ENCODE data around the gene RAB31. TPM values are rescaled to one million over a fixed set of nuclear protein-coding genes. Genes with fewer than 3 reads are reported as not detected.
"Not testable (repeated sequence)": the region's sequence is repeated elsewhere in the genome, so short reads cannot be mapped to it uniquely, and the experiment has no call there.

Gene RAB31
- total RNA-seq, 1 experiment from 2014 or later, result 26.2 TPM

GRCh38 chr18:9884532-9885140 lies 176.5 kb downstream of the RAB31 start:
- DNase-seq (ENCODE audit: low read depth), result no peak

DNA sequence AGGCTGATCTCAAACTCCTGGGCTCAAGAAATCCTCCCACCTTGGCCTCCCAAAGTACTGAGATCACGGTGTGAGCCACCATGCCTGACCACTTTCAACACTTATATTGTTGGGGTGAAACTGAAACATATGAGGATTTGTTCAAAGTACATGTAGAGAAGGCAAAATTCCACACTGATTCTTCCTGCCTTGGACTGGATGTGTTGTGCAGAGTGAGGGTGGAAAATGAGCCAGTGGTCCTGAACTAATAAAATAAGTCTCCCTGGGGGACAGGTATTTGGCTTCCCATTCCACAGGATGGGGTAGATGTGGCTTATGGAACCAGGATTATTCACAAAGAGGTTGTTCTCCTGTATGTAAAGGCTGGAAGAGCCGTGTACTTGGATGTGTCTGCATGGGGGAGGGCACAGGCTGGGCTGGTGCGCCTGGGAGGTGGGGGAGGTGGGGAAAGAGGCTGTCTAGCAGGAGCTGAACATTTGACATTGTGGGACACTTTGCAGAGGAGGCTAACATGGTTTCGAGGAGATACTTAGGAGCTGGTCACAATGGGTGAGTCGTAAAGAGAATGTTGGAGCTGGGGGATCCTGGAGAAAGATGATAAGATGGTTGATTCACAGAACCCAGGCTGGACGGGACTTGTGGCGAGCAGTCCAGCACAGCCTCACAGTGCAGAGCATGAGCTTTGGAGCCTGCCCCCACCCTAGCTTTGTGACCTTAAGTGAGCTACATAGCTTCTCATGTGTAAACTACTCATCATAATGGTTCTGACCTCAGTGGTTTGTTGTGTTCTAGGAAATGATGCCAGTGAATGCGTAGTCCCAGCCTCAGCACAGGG lies 177.3 kb downstream of the RAB31 start, which contains the start of gene TXNDC2:
Gene TXNDC2 (plus strand): TSS at position 804 of the 835 bp plus-strand sequence. CDS start 708 bp downstream, outside the sequence.
- DNase-seq (ENCODE audit: low read depth), result no peak

GRCh38 chr18:9886005-9886348 lies 177.9 kb downstream of the RAB31 start:
- DNase-seq (ENCODE audit: low read depth), result no peak

DNA sequence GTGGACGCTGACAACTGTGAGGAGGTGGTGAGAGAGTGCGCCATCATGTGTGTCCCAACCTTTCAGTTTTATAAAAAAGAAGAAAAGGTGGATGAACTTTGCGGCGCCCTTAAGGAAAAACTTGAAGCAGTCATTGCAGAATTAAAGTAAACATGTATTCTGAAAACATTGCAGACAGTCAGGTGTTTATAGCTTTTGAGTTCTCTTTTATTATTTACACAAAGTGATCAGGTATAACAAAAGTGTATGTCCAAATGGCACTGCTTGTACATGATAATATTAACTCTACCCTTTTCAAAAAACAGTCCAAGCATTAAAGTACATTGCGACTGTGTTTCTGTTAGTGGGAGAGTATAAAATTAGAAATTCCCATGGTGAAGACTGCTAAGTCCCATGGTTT lies 179.9 kb downstream of the RAB31 start:
- no peak for DNase-seq (ENCODE audit: low read depth)

DNA sequence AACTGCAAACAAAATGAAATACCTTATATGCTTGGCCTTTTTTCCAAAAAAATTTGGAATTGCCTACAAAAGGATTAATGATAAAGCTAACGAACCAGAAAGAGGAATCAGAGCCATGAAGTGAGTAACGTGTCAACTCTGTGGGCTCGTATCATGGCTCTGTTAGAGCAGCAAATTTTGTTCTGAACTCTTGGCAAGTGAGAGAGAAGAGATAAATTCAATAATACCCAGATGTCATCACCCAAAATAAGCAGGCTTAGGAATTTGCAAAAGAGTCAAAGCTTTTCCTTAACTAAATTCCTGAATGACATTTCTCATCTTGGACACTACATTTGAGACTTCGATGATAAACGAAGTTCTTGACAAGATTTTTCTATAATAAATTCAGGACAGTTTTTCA lies 182.1 kb downstream of the RAB31 start:
- DNase-seq (ENCODE audit: low read depth), result no peak

GRCh38 chr18:9890957-9891356 lies 182.9 kb downstream of the RAB31 start:
- DNase-seq (ENCODE audit: low read depth), result no peak

DNA sequence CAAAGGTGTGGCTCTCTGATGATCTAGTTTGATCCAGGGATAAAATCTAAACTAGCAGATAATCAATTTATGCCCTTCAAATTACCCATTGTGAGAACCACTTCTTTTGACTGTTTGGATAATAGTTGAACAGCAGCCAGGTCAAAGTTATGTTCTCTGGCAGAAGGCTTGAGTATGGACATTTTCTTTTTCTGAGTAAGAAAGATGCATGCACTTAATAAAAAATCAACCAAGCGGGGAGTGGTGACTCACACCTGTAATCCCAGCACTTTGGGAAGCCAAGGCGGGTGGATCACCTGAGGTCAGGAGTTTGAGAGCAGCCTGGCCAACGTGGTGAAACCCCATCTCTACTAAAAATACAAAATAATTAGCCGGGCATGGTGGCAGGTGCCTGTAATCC lies 183.4 kb downstream of the RAB31 start:
- not testable (repeated sequence) for DNase-seq (ENCODE audit: low read depth)

DNA sequence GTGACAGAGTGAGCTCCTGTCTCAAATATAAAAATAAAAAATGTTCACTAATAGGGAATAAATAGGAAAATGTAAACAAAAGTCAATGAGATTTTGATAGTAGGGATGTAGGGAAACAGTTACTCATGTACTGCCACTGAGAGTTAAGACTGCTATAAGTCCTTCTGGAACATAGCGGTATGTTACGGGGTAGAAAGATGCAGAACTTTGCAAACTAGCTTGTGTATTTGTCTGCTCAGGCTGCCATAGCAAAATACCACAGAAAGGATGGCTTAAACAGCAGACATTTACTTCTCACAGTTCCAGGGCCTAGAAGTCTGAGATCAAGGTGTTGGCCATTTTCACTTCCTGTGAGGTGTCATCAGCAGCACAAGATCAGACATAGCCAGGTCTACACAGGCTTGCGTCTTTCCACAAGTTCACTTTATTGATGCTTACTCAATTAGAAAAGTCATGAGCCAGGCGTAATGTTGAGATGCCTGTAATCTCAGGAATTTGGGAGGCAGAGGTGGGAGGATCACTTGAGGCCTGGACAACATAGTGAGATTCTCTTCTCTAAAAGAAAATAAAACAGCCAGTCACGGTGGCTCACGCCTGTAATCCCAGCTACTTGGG lies 186.5 kb downstream of the RAB31 start:
- DNase-seq (ENCODE audit: low read depth), result no peak

DNA sequence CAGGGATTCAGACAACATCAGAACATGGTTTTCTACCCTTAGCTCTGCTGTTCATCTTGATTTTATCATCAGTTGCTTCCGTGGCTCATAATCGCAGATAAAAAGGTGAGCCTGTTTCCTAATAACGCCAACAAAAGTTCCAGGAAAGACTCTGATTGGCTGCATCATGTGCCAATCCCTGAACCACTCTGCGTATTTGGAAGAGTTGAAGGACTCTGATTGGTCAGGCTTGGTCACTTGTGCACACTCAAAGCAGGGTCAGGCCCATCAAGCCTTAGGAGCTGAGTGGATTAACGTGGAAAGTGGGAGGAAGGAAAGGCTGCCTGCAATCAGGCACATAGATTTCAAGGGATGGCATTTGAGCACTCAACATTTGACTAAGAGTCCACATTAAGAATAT lies 189.0 kb downstream of the RAB31 start:
- no peak for DNase-seq (ENCODE audit: low read depth)

GRCh38 chr18:9897787-9898291 lies 189.7 kb downstream of the RAB31 start:
- DNase-seq (ENCODE audit: low read depth), result not testable (repeated sequence)

DNA sequence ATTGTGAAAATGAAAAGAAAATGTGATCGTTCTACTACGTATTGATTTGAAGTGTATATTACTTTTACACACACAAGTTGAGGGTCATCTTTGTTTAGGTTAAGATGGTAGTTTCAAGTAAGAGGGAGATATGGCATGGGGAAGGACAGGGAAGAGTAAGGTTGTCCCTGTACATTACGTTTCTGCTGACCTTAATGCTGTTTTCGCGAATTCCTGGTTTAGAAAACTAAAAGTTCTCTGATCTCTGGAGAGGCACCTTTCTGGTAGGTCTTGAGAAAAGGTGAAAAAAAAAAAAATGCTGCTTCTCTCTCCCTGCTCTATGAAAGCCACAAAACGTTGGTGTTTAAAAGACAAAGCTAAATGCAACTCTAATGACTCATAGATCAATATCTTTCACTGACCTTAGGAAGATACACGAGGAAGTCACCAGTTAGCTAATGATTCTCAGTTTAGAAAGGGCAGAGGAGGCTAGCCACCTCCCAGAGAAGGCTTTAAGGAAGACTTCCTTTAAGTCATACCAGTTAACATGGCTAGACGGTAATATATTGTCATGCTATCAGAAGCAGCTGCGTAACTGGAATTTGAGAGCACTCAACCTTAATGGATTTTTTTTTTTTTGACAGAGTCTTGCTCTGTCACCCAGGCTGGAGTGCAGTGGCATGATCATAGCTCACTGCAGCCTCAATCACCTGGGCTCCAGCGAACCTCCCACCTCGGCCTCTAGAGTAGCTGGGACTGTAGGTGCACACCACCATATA lies 190.9 kb downstream of the RAB31 start:
- DNase-seq (ENCODE audit: low read depth), result no peak

GRCh38 chr18:9899550-9899930 lies 191.4 kb downstream of the RAB31 start:
- DNase-seq (ENCODE audit: low read depth), result not testable (repeated sequence)

DNA sequence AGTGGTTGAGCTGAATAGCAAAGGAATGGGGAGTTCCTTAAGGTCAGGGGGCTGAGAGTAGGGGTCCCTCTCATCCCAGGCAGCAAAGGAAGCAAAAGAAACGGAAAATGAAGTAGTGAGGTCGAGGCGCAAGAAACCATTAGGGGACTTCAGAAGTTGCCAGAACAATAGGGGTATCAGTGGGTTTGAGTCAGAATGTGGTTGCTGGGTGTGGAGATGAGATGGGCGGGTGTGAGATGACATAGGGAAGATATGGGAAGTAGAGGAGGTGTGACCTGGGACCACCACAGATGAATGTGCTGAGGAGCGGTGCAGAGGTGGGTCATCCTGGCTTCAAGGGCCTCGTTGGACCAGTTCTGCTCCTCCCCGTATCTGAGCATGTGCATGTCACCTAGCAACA lies 192.6 kb downstream of the RAB31 start:
- no peak for DNase-seq (ENCODE audit: low read depth)

DNA sequence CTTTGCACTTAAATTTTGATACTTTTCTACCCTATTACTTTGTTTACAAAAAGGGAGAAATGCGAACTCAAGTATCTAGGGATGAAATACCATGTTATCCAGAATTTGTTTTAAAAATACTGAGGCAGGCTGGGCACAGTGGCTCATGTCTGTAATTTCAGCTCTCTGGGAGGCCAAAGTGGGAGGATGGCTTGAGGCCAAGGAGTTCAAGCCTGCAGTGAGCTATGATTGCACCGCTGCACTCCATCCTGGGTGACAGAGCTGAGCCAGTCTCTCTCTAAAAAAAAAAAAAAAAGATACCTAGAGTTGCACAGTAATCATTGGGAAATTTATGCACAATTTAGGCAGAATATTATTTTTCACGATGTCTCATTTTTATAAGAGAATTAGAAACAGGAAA lies 193.3 kb downstream of the RAB31 start:
- DNase-seq (ENCODE audit: low read depth), result no peak

DNA sequence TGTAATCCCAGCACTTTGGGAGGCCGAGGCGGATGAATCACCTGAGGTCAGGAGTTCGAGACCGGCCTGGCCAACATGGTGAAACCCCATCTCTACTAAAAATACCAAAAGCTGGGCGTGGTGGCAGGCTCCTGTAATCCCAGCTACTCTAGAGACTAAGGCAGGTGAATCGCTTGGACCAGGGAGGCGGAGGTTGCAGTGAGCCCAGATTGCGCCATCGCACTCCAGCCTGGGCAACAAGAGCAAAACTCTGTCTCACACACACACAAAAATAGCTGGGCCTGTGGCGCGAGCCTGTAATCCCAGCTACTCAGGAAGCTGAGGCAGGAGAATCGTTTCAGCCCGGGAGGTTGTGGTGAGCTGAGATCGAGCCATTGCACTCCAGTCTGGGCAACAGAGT lies 194.2 kb downstream of the RAB31 start:
- not testable (repeated sequence) for DNase-seq (ENCODE audit: low read depth)

- DNase-seq (ENCODE audit: low read depth), result no peak
Observed at GRCh38 chr18:9902832-9903231, 194.7 kb downstream of the RAB31 start.

- DNase-seq (ENCODE audit: low read depth), result no peak
Observed at GRCh38 chr18:9905401-9905922, 197.4 kb downstream of the RAB31 start.

DNA sequence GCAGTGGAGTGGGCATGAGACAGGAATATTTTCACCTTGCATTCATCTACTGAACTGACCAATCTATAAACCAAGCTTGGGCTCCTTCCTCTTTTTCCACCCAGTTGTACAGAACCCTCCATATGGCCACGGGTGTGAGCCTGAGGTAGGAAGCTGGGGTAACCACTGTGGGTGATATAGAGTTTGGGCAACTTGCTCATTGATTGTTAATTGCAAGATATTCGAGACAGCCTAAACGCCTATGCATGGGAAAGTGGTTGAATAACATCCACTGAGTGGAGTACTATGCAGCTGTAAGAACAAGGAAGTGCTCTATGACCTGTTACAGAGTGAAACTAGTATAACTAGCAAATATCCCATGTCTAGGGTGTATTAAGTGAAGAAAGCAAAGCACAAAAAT lies 198.4 kb downstream of the RAB31 start:
- DNase-seq (ENCODE audit: low read depth), result no peak

DNA sequence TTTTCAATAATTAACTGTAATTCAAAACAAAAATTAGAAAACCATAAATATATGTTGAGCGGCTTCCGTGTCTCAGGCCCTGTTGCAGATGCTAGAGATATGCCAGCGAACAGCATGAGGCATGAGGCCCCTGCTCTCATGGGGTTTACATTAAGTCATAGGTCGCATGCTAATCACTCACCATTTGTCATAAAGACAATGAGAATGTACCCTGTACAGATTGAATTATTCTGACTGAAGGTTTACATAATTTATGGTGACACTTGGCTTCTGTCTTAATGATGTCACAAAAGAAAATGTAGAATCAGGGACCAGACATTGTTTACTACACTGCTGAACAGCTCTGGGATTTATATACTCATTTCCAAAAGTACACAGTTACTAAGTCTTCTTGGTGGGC lies 199.8 kb downstream of the RAB31 start:
- no peak for DNase-seq (ENCODE audit: low read depth)

DNA sequence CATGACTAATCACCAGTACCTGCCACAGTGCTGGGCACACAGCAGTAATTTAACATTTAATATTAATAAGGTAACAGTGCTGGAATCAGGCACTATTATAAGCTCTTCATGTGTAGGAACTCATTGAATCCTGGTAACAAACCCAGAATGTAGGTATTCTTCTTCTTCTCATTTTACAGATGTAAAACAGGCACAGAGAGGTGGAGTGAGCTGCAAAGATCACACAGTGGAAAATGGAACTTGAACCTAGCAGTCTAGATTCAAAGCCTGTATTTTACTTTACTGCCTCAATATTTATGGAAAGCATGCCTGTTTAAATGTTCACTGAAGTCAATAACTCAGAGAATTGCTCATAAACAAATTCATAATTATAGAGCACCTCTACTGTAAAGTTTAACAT lies 202.0 kb downstream of the RAB31 start:
- no peak for DNase-seq (ENCODE audit: low read depth)

DNA sequence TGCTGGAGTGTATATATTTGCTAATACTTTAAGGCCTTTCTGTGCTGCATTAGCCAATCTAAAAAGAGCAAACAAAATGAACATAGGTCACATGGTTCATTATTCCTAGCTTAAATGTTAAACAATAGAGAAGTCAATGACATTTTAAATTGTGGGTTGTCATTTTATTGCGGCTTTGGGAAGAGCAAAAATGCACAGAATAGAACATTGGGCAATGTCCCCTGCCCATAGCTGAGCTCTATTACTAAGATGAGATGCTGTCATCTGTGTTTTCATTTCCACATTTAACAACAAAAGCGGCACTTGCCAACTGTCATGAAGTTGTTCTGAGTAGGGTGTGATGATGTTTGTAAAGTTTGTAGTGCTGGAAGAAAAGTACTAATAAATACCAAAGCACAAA lies 202.6 kb downstream of the RAB31 start:
- no peak for DNase-seq (ENCODE audit: low read depth)

GRCh38 chr18:9911226-9911625 lies 203.1 kb downstream of the RAB31 start:
- DNase-seq (ENCODE audit: low read depth), result no peak
